GM12878 (cell line): ENCODE measurements around the gene TCP11L2. TPM values are rescaled to one million over a fixed set of nuclear protein-coding genes. Genes with fewer than 3 reads are reported as not detected.

ENCODE experiments used
- ATAC-seq: fragments of 200-7000 bp; cut with Tn5 transposase; 3 replicates; pipeline ENCODE4 v1.9.1; 2020; ENCODE audit warnings: mild to moderate bottlenecking, moderate library complexity
- BruUV-seq: library from RNA; stranded (reverse); fragments of 400-500 nt; replicated peaks from 2 replicates; lab custom pipeline; 2021; lab: Mats Ljungman, UMichigan
- CTCF ChIA-PET: fragments of 300-600 bp; sonication (Branson Sonifier 250); formaldehyde crosslinking; extraction: SDS; loops from one replicate; lab custom pipeline; 2021; ENCODE audit warnings: inconsistent platforms; lab: Yijun Ruan, JAX
- POLR2A ChIA-PET: fragments of 350-600 bp; formaldehyde crosslinking; extraction: SDS; loops from one replicate; lab custom pipeline; 2021; ENCODE audit warnings: inconsistent platforms; lab: Charles Lee
- RAD21 ChIA-PET: fragments of 300-600 bp; sonication (Branson Sonifier 250); formaldehyde crosslinking; loops from one replicate; lab custom pipeline; 2023; ENCODE audit warnings: antibody characterized with exemption; ENCODE audit not compliant: unreplicated experiment; lab: Charles Lee
- SMC1A ChIA-PET: fragments of 300-600 bp; sonication (Branson Sonifier 250); formaldehyde crosslinking; loops from one replicate; lab custom pipeline; 2023; ENCODE audit not compliant: unreplicated experiment, uncharacterized antibody; lab: Charles Lee
- DNase-seq: peaks from one replicate; pipeline ENCODE4 v3.0.0-alpha.2; 2011; ENCODE audit warnings: low read depth, low spot score
- FAIRE-seq: peaks from 3 replicates; lab custom pipeline; 2011; peaks lifted over from hg19 to GRCh38; lab: Jason Lieb, UNC
- H2AFZ ChIP-seq: 2 replicates; pipeline ENCODE4 v1.6.0; 2011; ENCODE audit warnings: low read depth, low read length, control low read depth; ENCODE audit not compliant: control insufficient read depth
- H3K27ac ChIP-seq: 2 replicates; pipeline ENCODE4 v1.5.1; 2011; ENCODE audit warnings: control low read depth; ENCODE audit not compliant: control insufficient read depth, insufficient read depth
- H3K27me3 ChIP-seq, 2 experiments: replicated peaks in 1 of 2; 2 replicates each; pipeline versions ENCODE4 v1.6.0 to v1.6.1; 2011; ENCODE audit warnings: low read length in 1 of 2; ENCODE audit not compliant: control insufficient read depth in 2 of 2, insufficient read depth in 2 of 2
- H3K36me3 ChIP-seq, 2 experiments: 2 replicates each; pipeline ENCODE4 v1.5.1; 2011; ENCODE audit warnings: low read length in 1 of 2; ENCODE audit not compliant: control insufficient read depth in 2 of 2, insufficient read depth in 2 of 2
- H3K4me1 ChIP-seq: 2 replicates; pipeline ENCODE4 v1.6.1; 2011; ENCODE audit warnings: mild to moderate bottlenecking, low read length, moderate library complexity, mixed read lengths; ENCODE audit not compliant: control insufficient read depth, insufficient read depth
- H3K4me2 ChIP-seq: 2 replicates; pipeline ENCODE4 v1.6.0; 2011; ENCODE audit warnings: control low read depth; ENCODE audit not compliant: control insufficient read depth, insufficient read depth
- H3K4me3 ChIP-seq: fragments of 200-600 bp; sonication (generic); 2 replicates; pipeline ENCODE4 v1.5.1; 2016
- H3K79me2 ChIP-seq: 2 replicates; pipeline ENCODE4 v1.6.0; 2011; ENCODE audit warnings: low read length; ENCODE audit not compliant: control insufficient read depth, insufficient read depth
- H3K9ac ChIP-seq: 2 replicates; pipeline ENCODE4 v1.8.0; 2011; ENCODE audit warnings: low read length, control low read depth, mixed read lengths; ENCODE audit not compliant: control insufficient read depth, insufficient read depth
- H3K9me3 ChIP-seq: replicated peaks from 3 replicates; pipeline ENCODE4 v1.5.1; 2011; ENCODE audit warnings: mild to moderate bottlenecking, low read length; ENCODE audit not compliant: control insufficient read depth, insufficient read depth
- H4K20me1 ChIP-seq: 2 replicates; pipeline ENCODE4 v1.6.0; 2011; ENCODE audit not compliant: control insufficient read depth, insufficient read depth
- BHLHE40 ChIP-seq, 2 experiments: fragments of 450-650 bp in 1 of 2; IDR thresholded peaks; 2 replicates each; pipeline ENCODE4 v1.6.1; 2011 to 2017; ENCODE audit warnings: low read depth in 2 of 2, borderline replicate concordance in 1 of 2, improper control_type of control experiment in 1 of 2, low read length in 1 of 2, mild to moderate bottlenecking in 1 of 2
- CREB1 ChIP-seq: IDR thresholded peaks from 2 replicates; pipeline ENCODE4 v1.6.1; 2012; ENCODE audit warnings: low read depth, mild to moderate bottlenecking, inconsistent platforms
- EGR1 ChIP-seq, 2 experiments: IDR thresholded peaks; 1 replicate in 1 of 2; 2 replicates in 1 of 2; pipeline ENCODE4 v1.6.1; 2011 to 2012; ENCODE audit warnings: low read depth in 2 of 2, low read length in 2 of 2, borderline replicate concordance in 1 of 2, mild to moderate bottlenecking in 1 of 2, moderate library complexity in 1 of 2
- EP300 ChIP-seq, 2 experiments: fragments of 150-350 bp in 1 of 2; IDR thresholded peaks; 2 replicates each; pipeline ENCODE4 v1.6.1; 2011 to 2012; ENCODE audit warnings: low read depth in 2 of 2, low read length in 2 of 2, borderline replicate concordance in 1 of 2, improper control_type of control experiment in 1 of 2, inconsistent platforms in 1 of 2; ENCODE audit not compliant: control insufficient read depth in 1 of 2
- ESRRA ChIP-seq: IDR thresholded peaks from 2 replicates; pipeline ENCODE4 v1.6.1; 2012; ENCODE audit warnings: mild to moderate bottlenecking, low read length, improper control_type of control experiment
- HCFC1 ChIP-seq: fragments of 150-350 bp; IDR thresholded peaks from 2 replicates; pipeline ENCODE4 v1.6.1; 2014; ENCODE audit warnings: low read length
- MXI1 ChIP-seq: fragments of 150-350 bp; IDR thresholded peaks from 2 replicates; pipeline ENCODE4 v1.6.1; 2011; ENCODE audit warnings: low read depth, mild to moderate bottlenecking, inconsistent platforms, low read length, improper control_type of control experiment
- RAD51 ChIP-seq: fragments of 450-650 bp; IDR thresholded peaks from 2 replicates; pipeline ENCODE4 v1.6.1; 2016; ENCODE audit warnings: moderate library complexity, mild to moderate bottlenecking, inconsistent platforms
- RBBP5 ChIP-seq: fragments of 200-600 bp; sonication (generic); conservative IDR thresholded peaks from 2 replicates; pipeline ENCODE4 v1.6.1; 2016
- SMAD5 ChIP-seq: IDR thresholded peaks from 2 replicates; pipeline ENCODE4 v1.6.1; 2016; ENCODE audit warnings: antibody characterized with exemption, low read depth
- SREBF1 ChIP-seq: IDR thresholded peaks from 2 replicates; pipeline ENCODE4 v1.6.1; 2012; ENCODE audit warnings: mild to moderate bottlenecking, low read length
- ZNF274 ChIP-seq: IDR thresholded peaks from one replicate; pipeline ENCODE4 v1.8.0; 2011; ENCODE audit not compliant: insufficient read length, insufficient read depth
- WGBS: methylation state at CpG from one replicate; pipeline ENCODE4 v1.1.6; 2016; ENCODE audit warnings: low lambda C conversion rate; ENCODE audit not compliant: insufficient replicate concordance, insufficient coverage; ENCODE audit errors: missing lambda C conversion rate; 5-methylcytosine and 5-hydroxymethylcytosine counted together
- in situ Hi-C: fragments of 300-500 bp; cut with MboI; formaldehyde crosslinking; loops from 9 replicates; pipeline ENCODE4 v1.14.3; 2018; ENCODE audit warnings: mixed read lengths
- intact Hi-C: fragments of 100-400 bp; cut with micrococcal nuclease; formaldehyde crosslinking; loops from one replicate; pipeline ENCODE4 v1.14.2; 2022; ENCODE audit not compliant: unreplicated experiment
- polyA plus RNA-seq, 11 experiments: library from polyadenylated mRNA; depleted of rRNA in 4 of 11; unstranded in 6 of 11; stranded (reverse) in 5 of 11; fragments of >200 nt; fragmentation: Nextera tagmentation in 4 of 11; fragmentation: Illumina TruSeq in 1 of 11; extraction: Ambion mirVana in 4 of 11; extraction: Trizol in 1 of 11; gene quantifications; 1 replicate in 1 of 11; 2 replicates in 10 of 11; pipeline versions ENCODE4 v1.2.1 to v1.2.3, GENCODE V29; 2011 to 2016; ENCODE audit warnings: inconsistent platforms in 2 of 11, missing spikeins in 2 of 11, low read depth in 1 of 11
- total RNA-seq, 4 experiments: library from RNA; depleted of rRNA in 3 of 4; stranded (reverse); fragments of >200 nt in 3 of 4; fragmentation: Illumina TruSeq in 1 of 4; extraction: Trizol in 1 of 4; gene quantifications; 2 replicates each; pipeline versions ENCODE4 v1.2.1 to v1.2.3, GENCODE V29; 2013 to 2021
- TF ChIP-seq, protein P1 (sequence below): fragments of 450-650 bp; IDR thresholded peaks from 2 replicates; pipeline ENCODE4 v1.6.1; 2017; ENCODE audit warnings: antibody characterized with exemption, mild to moderate bottlenecking, moderate library complexity
- TF ChIP-seq, protein P2 (sequence below): IDR thresholded peaks from 2 replicates; pipeline ENCODE4 v1.6.1; 2012; ENCODE audit warnings: low read depth, low read length, improper control_type of control experiment

The TCP11L2 gene
- total and polyA plus RNA-seq, 10 of the 15 experiments (the other 5 are each of a cell fraction or from before 2014, with no cell fraction given) = 0.18 to 5.0 (median 0.90) TPM

DNA sequence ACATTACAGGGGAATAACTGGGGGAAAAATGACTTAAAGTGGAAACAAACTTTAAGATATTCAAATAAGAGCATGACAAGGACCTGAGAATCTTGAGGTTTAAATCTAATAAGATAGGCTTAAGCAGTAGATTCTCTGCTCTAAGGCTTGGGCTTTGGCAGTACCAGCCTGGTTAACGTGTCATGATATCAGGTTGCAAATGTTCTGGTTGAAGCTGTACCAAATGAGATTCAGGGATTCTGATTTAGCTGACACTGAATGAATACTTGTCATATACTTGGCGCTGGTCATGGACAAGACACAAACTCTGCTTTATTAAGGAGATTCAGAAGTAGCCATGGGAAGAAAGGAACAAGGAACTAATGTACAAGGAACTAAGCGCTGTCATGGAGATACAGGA lies 6.1 kb downstream of the TCP11L2 start:
- no peaks in the 10 kb centered on the region for H3K36me3 ChIP-seq
- no TSS peak for BruUV-seq
- ATAC-seq = no peak
- no peak overlapping the region for H2AFZ ChIP-seq
- H3K9me3 ChIP-seq = no peaks in the 10 kb centered on the region
- DNase-seq = no peak
- in situ Hi-C loops = no loop called here
- ChIA-PET POLR2A (no interaction called here), SMC1A (interaction anchor here (1.0 to 1.7 kb wide), 2 partner anchors 9 to 82 kb away, joined by 5 read pairs; no protein-coding TSS in a partner anchor), CTCF (no interaction called here), RAD21 (no interaction called here)
- no peak overlapping the region for H3K9ac ChIP-seq
- no peaks in the 10 kb centered on the region for H3K79me2 ChIP-seq
- H3K4me1 ChIP-seq = 0 out of 2 replicates have a peak, but pooled peaks cover 6% of the 10 kb centered on the region
- intact Hi-C loops = no loop called here
- no peak overlapping the region for H3K4me3 ChIP-seq
- H4K20me1 ChIP-seq = no peaks in the 10 kb centered on the region
- FAIRE-seq = no peak
- WGBS = 78% methylated on average over 3 of the region's 3 CpGs
- no peak overlapping the region for H3K27ac ChIP-seq
- H3K4me2 ChIP-seq = no peak overlapping the region
- H3K27me3 ChIP-seq = no peaks in the 10 kb centered on the region
- TF ChIP-seq, protein P1, sequence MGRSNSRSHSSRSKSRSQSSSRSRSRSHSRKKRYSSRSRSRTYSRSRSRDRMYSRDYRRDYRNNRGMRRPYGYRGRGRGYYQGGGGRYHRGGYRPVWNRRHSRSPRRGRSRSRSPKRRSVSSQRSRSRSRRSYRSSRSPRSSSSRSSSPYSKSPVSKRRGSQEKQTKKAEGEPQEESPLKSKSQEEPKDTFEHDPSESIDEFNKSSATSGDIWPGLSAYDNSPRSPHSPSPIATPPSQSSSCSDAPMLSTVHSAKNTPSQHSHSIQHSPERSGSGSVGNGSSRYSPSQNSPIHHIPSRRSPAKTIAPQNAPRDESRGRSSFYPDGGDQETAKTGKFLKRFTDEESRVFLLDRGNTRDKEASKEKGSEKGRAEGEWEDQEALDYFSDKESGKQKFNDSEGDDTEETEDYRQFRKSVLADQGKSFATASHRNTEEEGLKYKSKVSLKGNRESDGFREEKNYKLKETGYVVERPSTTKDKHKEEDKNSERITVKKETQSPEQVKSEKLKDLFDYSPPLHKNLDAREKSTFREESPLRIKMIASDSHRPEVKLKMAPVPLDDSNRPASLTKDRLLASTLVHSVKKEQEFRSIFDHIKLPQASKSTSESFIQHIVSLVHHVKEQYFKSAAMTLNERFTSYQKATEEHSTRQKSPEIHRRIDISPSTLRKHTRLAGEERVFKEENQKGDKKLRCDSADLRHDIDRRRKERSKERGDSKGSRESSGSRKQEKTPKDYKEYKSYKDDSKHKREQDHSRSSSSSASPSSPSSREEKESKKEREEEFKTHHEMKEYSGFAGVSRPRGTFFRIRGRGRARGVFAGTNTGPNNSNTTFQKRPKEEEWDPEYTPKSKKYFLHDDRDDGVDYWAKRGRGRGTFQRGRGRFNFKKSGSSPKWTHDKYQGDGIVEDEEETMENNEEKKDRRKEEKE = no peak
- no peak for TF ChIP-seq CREB1
- no peak for TF ChIP-seq SREBF1
- TF ChIP-seq ZNF274 = no peak
- TF ChIP-seq SMAD5 = no peak
- no peak for TF ChIP-seq MXI1
- no peak for TF ChIP-seq EGR1 (IDR thresholded peaks at IDR 0.05; ENCODE audit: borderline replicate concordance in 1 of 2, low read depth in 2 of 2, low read length in 2 of 2)
- no peak for TF ChIP-seq HCFC1
- no peak for TF ChIP-seq EP300 (IDR thresholded peaks at IDR 0.05; ENCODE audit: borderline replicate concordance in 1 of 2, control insufficient read depth in 1 of 2, low read depth in 2 of 2, low read length in 2 of 2)
- no peak for TF ChIP-seq RBBP5
- TF ChIP-seq RAD51 = no peak
- no peak for TF ChIP-seq BHLHE40 (IDR thresholded peaks at IDR 0.05; ENCODE audit: borderline replicate concordance in 1 of 2, low read depth in 2 of 2, low read length in 1 of 2)
- no peak for TF ChIP-seq ESRRA
- TF ChIP-seq, protein P2, sequence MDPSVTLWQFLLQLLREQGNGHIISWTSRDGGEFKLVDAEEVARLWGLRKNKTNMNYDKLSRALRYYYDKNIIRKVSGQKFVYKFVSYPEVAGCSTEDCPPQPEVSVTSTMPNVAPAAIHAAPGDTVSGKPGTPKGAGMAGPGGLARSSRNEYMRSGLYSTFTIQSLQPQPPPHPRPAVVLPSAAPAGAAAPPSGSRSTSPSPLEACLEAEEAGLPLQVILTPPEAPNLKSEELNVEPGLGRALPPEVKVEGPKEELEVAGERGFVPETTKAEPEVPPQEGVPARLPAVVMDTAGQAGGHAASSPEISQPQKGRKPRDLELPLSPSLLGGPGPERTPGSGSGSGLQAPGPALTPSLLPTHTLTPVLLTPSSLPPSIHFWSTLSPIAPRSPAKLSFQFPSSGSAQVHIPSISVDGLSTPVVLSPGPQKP = no peak
- TF ChIP-seq, all 136 proteins: peak for 0
